DOHH2 (cell line): ENCODE data around the gene PMPCA.

Experiments
- EZH2phosphoT487 ChIP-seq: fragments of 200-600 bp; sonication (generic); IDR thresholded peaks from 2 replicates; pipeline ENCODE4 v1.6.1; 2017; ENCODE audit warnings: borderline replicate concordance, mild to moderate bottlenecking, antibody characterized with exemption, low read length, moderate library complexity, mixed read lengths
- TF ChIP-seq, protein P1 (sequence below): fragments of 200-600 bp; sonication (generic); IDR thresholded peaks from one replicate; pipeline ENCODE4 v1.5.1; 2014; ENCODE audit warnings: antibody characterized with exemption, mild to moderate bottlenecking, low read depth, low read length; ENCODE audit not compliant: poor library complexity, severe bottlenecking

DNA sequence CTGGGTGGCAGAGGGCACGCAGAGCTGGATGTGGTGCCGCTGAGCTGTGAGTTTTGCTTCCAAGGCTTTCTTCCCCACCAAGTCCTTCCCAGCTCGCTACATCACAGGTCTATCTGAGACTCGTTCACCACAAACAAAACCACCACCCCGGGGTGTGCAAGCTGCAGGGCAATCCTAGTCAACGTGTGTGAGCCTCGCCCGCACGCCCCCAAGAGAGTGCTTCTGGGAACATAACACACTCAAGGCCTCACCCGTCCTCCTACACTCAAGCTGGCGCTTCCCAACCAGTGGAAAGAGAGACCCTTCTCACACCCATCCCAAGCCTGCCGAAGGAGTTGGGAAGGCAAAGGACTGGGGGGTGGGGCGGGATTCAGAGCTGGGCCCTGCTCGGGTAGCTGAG is 21.1 kb upstream of the PMPCA start:
- TF ChIP-seq, protein P1, sequence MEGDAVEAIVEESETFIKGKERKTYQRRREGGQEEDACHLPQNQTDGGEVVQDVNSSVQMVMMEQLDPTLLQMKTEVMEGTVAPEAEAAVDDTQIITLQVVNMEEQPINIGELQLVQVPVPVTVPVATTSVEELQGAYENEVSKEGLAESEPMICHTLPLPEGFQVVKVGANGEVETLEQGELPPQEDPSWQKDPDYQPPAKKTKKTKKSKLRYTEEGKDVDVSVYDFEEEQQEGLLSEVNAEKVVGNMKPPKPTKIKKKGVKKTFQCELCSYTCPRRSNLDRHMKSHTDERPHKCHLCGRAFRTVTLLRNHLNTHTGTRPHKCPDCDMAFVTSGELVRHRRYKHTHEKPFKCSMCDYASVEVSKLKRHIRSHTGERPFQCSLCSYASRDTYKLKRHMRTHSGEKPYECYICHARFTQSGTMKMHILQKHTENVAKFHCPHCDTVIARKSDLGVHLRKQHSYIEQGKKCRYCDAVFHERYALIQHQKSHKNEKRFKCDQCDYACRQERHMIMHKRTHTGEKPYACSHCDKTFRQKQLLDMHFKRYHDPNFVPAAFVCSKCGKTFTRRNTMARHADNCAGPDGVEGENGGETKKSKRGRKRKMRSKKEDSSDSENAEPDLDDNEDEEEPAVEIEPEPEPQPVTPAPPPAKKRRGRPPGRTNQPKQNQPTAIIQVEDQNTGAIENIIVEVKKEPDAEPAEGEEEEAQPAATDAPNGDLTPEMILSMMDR, result no peak
- TF ChIP-seq EZH2phosphoT487, result no peak
